CD14-positive monocyte (primary cell): Measurements from ENCODE around the gene SNX9. TPM values are rescaled to one million over a fixed set of nuclear protein-coding genes. Genes with fewer than 3 reads are reported as not detected.

Source experiments
- DNase-seq, 3 donors: peaks; one replicate each; pipeline ENCODE4 v3.0.0-alpha.2; 2011 to 2022
- H2AFZ ChIP-seq: 2 replicates; pipeline ENCODE4 v1.6.0; 2012; ENCODE audit warnings: mild to moderate bottlenecking, low read depth, low read length, inconsistent platforms; ENCODE audit not compliant: insufficient read depth, poor library complexity, severe bottlenecking
- H3K27ac ChIP-seq, 2 donors: 1 replicate in 1 of 2; 2 replicates in 1 of 2; pipeline ENCODE4 v1.5.1; 2012 to 2013; ENCODE audit warnings: low read length in 2 of 2, control low read depth in 1 of 2, inconsistent platforms in 1 of 2, low read depth in 1 of 2, mild to moderate bottlenecking in 1 of 2
- H3K27me3 ChIP-seq, 2 donors: one replicate each; pipeline versions ENCODE4 v1.6.0 to v1.6.1; 2011 to 2013; ENCODE audit warnings: low read length in 2 of 2; ENCODE audit not compliant: control insufficient read depth in 2 of 2, insufficient read depth in 2 of 2
- H3K36me3 ChIP-seq, 2 donors: replicated peaks in 1 of 2; 1 replicate in 1 of 2; 2 replicates in 1 of 2; pipeline versions ENCODE4 v1.5.1 to v1.6.1; 2012 to 2013; ENCODE audit warnings: low read length in 2 of 2, control low read depth in 1 of 2, inconsistent platforms in 1 of 2, mild to moderate bottlenecking in 1 of 2; ENCODE audit not compliant: insufficient read depth in 2 of 2, control insufficient read depth in 1 of 2
- H3K4me1 ChIP-seq, 2 donors: 1 replicate in 1 of 2; 2 replicates in 1 of 2; pipeline versions ENCODE4 v1.5.1 to v1.6.1; 2012 to 2013; ENCODE audit warnings: low read length in 2 of 2, control low read depth in 1 of 2, inconsistent platforms in 1 of 2, mild to moderate bottlenecking in 1 of 2, moderate library complexity in 1 of 2; ENCODE audit not compliant: insufficient read depth in 2 of 2, control insufficient read depth in 1 of 2
- H3K4me2 ChIP-seq: replicated peaks from 2 replicates; pipeline ENCODE3; 2012; ENCODE audit warnings: low read length, moderate library complexity, mild to moderate bottlenecking; ENCODE audit not compliant: poor library complexity, severe bottlenecking; ENCODE audit errors: extremely low read depth
- H3K4me3 ChIP-seq, 3 experiments: fragments of 200-600 bp in 1 of 3; sonication (generic) in 1 of 3; replicated peaks in 1 of 3; 1 replicate in 2 of 3; 2 replicates in 1 of 3; pipeline ENCODE4 v1.5.1; 2011 to 2013; ENCODE audit warnings: low read length in 3 of 3, mild to moderate bottlenecking in 3 of 3, control low read depth in 2 of 3, low read depth in 2 of 3, inconsistent platforms in 1 of 3, moderate library complexity in 1 of 3
- H3K79me2 ChIP-seq: 2 replicates; pipeline ENCODE4 v1.6.0; 2012; ENCODE audit warnings: mild to moderate bottlenecking, control low read depth, inconsistent platforms, low read length, moderate library complexity; ENCODE audit not compliant: insufficient read depth
- H3K9ac ChIP-seq: 2 replicates; pipeline ENCODE4 v1.6.0; 2017; ENCODE audit warnings: low read length, mild to moderate bottlenecking; ENCODE audit not compliant: insufficient read depth, poor library complexity, severe bottlenecking
- H3K9me3 ChIP-seq, 2 donors: replicated peaks in 1 of 2; 1 replicate in 1 of 2; 2 replicates in 1 of 2; pipeline versions ENCODE4 v1.5.1 to v1.6.1; 2012 to 2013; ENCODE audit warnings: low read length in 2 of 2, control low read depth in 1 of 2; ENCODE audit not compliant: control insufficient read depth in 1 of 2, insufficient read depth in 1 of 2
- H4K20me1 ChIP-seq: 2 replicates; pipeline ENCODE4 v1.6.0; 2012; ENCODE audit warnings: mild to moderate bottlenecking, low read length, control low read depth, moderate library complexity; ENCODE audit not compliant: insufficient read depth
- H3K27ac Mint-ChIP-seq, 7 donors: one replicate each; pipeline ENCODE4 v1.8.0; 2020; ENCODE audit warnings: mild to moderate bottlenecking in 7 of 7, mixed read lengths in 7 of 7, moderate library complexity in 6 of 7, inconsistent platforms in 2 of 7
- H3K27me3 Mint-ChIP-seq, 3 donors: one replicate each; pipeline ENCODE4 v1.8.0; 2021 to 2022; ENCODE audit warnings: low read depth in 3 of 3, mild to moderate bottlenecking in 3 of 3, mixed read lengths in 3 of 3, moderate library complexity in 3 of 3, inconsistent platforms in 1 of 3
- H3K36me3 Mint-ChIP-seq, 2 donors: one replicate each; pipeline ENCODE4 v1.8.0; 2020; ENCODE audit warnings: mixed read lengths in 2 of 2, inconsistent platforms in 1 of 2, mild to moderate bottlenecking in 1 of 2
- H3K4me1 Mint-ChIP-seq: one replicate; pipeline ENCODE4 v1.8.0; 2020; ENCODE audit warnings: mild to moderate bottlenecking, mixed read lengths
- H3K4me3 Mint-ChIP-seq, 2 donors: one replicate each; pipeline ENCODE4 v1.8.0; 2020; ENCODE audit warnings: mild to moderate bottlenecking in 2 of 2, mixed read lengths in 2 of 2, moderate library complexity in 1 of 2
- H3K9me3 Mint-ChIP-seq, 7 donors: one replicate each; pipeline ENCODE4 v1.8.0; 2020 to 2022; ENCODE audit warnings: mixed read lengths in 7 of 7, mild to moderate bottlenecking in 6 of 7, moderate library complexity in 6 of 7, inconsistent platforms in 2 of 7
- WGBS: methylation state at CpG from one replicate; pipeline ENCODE4 v1.1.5; 2013; ENCODE audit warnings: missing lambda C conversion rate; ENCODE audit not compliant: insufficient coverage; 5-methylcytosine and 5-hydroxymethylcytosine counted together
- intact Hi-C, 2 donors: fragments of 100-400 bp; cut with micrococcal nuclease; formaldehyde crosslinking; loops; one replicate each; pipeline versions ENCODE4 v1.15.0 to v1.15.1; 2023
- polyA plus RNA-seq, 3 donors: library from polyadenylated mRNA; depleted of rRNA in 1 of 3; unstranded in 2 of 3; stranded (reverse) in 1 of 3; fragments of 300-500 nt in 2 of 3; fragments of >200 nt in 1 of 3; fragmentation: Illumina TruSeq in 2 of 3; gene quantifications; 1 replicate in 2 of 3; 2 replicates in 1 of 3; pipeline ENCODE4 v1.2.3, GENCODE V29; 2012 to 2021
- TF ChIP-seq, protein P1 (sequence below): fragments of 200-600 bp; IDR thresholded peaks from one replicate; pipeline ENCODE4 v1.8.0; 2022; ENCODE audit warnings: antibody characterized with exemption, mild to moderate bottlenecking

Gene SNX9
- polyA plus RNA-seq, 3 donors = 5.5 to 8.1 (median 7.2) TPM

- Histone ChIP-seq H2AFZ (no peak overlapping the region), H3K4me2 (no peak overlapping the region), H3K4me1 (no peaks in the 10 kb centered on the region), H3K79me2 (no peaks in the 10 kb centered on the region), H4K20me1 (no peaks in the 10 kb centered on the region), H3K27ac (no peak overlapping the region), H3K36me3 (no peaks in the 10 kb centered on the region), H3K9ac (no peak overlapping the region), H3K9me3 (no peaks in the 10 kb centered on the region), H3K4me3 (no peak overlapping the region), H3K27me3 (no peaks in the 10 kb centered on the region)
- H3K36me3 Mint-ChIP-seq = no peaks in the 10 kb centered on the region
- H3K4me1 Mint-ChIP-seq = no peaks in the 10 kb centered on the region
- no peak for DNase-seq
- TF ChIP-seq, protein P1, sequence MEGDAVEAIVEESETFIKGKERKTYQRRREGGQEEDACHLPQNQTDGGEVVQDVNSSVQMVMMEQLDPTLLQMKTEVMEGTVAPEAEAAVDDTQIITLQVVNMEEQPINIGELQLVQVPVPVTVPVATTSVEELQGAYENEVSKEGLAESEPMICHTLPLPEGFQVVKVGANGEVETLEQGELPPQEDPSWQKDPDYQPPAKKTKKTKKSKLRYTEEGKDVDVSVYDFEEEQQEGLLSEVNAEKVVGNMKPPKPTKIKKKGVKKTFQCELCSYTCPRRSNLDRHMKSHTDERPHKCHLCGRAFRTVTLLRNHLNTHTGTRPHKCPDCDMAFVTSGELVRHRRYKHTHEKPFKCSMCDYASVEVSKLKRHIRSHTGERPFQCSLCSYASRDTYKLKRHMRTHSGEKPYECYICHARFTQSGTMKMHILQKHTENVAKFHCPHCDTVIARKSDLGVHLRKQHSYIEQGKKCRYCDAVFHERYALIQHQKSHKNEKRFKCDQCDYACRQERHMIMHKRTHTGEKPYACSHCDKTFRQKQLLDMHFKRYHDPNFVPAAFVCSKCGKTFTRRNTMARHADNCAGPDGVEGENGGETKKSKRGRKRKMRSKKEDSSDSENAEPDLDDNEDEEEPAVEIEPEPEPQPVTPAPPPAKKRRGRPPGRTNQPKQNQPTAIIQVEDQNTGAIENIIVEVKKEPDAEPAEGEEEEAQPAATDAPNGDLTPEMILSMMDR = no peak
- no CpG with 5 or more reads among the region's 4 CpGs for WGBS
- H3K27ac Mint-ChIP-seq = no peak overlapping the region
- peaks cover 2 to 6% (median 6%) of the 10 kb centered on the region in 3 donors for H3K27me3 Mint-ChIP-seq
- no peak overlapping the region for H3K4me3 Mint-ChIP-seq
- intact Hi-C loops = no loop called here
- peaks cover 0 to 7% (median 0%) of the 10 kb centered on the region in 7 donors for H3K9me3 Mint-ChIP-seq
These were observed 45.7 kb upstream of the SNX9 start for GRCh38 chr6:157777344-157777743.

DNA sequence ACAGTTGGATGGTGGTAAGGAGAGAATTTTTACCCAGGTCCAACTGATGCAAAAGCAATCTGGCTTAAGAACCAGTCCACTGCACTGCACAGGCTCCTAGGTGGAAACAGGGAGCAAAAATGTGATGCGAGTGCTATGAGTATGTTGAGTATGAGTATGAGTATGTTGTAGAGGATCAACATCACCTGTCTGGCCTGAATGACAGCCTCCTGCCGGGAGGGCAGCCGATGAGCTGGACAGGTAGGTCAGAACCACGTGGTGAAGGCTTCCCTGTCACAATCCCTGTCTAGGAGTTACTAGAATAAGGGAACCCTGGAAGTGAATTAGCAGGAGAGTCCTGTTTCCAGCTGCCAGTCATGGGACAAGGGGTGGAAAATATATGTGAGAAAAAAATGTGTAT lies 44.3 kb upstream of the SNX9 start:
- Histone ChIP-seq H3K36me3 (no peaks in the 10 kb centered on the region), H3K9me3 (no peaks in the 10 kb centered on the region), H3K27ac (no peak overlapping the region), H3K4me1 (no peaks in the 10 kb centered on the region), H4K20me1 (no peaks in the 10 kb centered on the region), H3K4me2 (no peak overlapping the region), H3K79me2 (no peaks in the 10 kb centered on the region), H3K27me3 (no peaks in the 10 kb centered on the region), H3K4me3 (no peak overlapping the region), H2AFZ (no peak overlapping the region), H3K9ac (no peak overlapping the region)
- no peaks in the 10 kb centered on the region for H3K36me3 Mint-ChIP-seq
- H3K27ac Mint-ChIP-seq = no peak overlapping the region
- TF ChIP-seq, protein P1 = no peak
- H3K4me1 Mint-ChIP-seq = no peaks in the 10 kb centered on the region
- peaks cover 0 to 7% (median 1%) of the 10 kb centered on the region in 7 donors for H3K9me3 Mint-ChIP-seq
- no peak overlapping the region for H3K4me3 Mint-ChIP-seq
- DNase-seq = no peak
- peaks cover 2 to 6% (median 2%) of the 10 kb centered on the region in 3 donors for H3K27me3 Mint-ChIP-seq
- intact Hi-C loops = no loop called here
- WGBS = no CpG with 5 or more reads among the region's 4 CpGs
